H7 (cell line): ENCODE data around the gene ZNF683. TPM values are rescaled to one million over a fixed set of nuclear protein-coding genes. Genes with fewer than 3 reads are reported as not detected.
A peak's percentile ranks its signal among the peaks of the same experiment; 100 is the strongest.

Source experiments
- DNase-seq: peaks from one replicate; pipeline ENCODE4 v3.0.0; 2012
- H3K27me3 ChIP-seq: 2 replicates; pipeline ENCODE4 v1.6.0; 2011; ENCODE audit warnings: mild to moderate bottlenecking, low read length; ENCODE audit not compliant: control insufficient read depth, insufficient read depth
- H3K36me3 ChIP-seq: replicated peaks from 2 replicates; pipeline ENCODE4 v1.5.1; 2011; ENCODE audit warnings: low read length; ENCODE audit not compliant: control insufficient read depth, insufficient read depth
- H3K4me3 ChIP-seq: 2 replicates; pipeline ENCODE4 v1.5.1; 2011; ENCODE audit warnings: low read depth, mild to moderate bottlenecking, control low read depth, low read length, moderate library complexity; ENCODE audit not compliant: insufficient read depth
- total RNA-seq: library from RNA; depleted of rRNA; stranded (reverse); fragments of >200 nt; shearing (Covaris generic); gene quantifications from 2 replicates; pipeline ENCODE4 v1.2.3, GENCODE V29; 2014

ZNF683 gene
- total RNA-seq, 1 experiment from 2014 or later, result not detected

DNA sequence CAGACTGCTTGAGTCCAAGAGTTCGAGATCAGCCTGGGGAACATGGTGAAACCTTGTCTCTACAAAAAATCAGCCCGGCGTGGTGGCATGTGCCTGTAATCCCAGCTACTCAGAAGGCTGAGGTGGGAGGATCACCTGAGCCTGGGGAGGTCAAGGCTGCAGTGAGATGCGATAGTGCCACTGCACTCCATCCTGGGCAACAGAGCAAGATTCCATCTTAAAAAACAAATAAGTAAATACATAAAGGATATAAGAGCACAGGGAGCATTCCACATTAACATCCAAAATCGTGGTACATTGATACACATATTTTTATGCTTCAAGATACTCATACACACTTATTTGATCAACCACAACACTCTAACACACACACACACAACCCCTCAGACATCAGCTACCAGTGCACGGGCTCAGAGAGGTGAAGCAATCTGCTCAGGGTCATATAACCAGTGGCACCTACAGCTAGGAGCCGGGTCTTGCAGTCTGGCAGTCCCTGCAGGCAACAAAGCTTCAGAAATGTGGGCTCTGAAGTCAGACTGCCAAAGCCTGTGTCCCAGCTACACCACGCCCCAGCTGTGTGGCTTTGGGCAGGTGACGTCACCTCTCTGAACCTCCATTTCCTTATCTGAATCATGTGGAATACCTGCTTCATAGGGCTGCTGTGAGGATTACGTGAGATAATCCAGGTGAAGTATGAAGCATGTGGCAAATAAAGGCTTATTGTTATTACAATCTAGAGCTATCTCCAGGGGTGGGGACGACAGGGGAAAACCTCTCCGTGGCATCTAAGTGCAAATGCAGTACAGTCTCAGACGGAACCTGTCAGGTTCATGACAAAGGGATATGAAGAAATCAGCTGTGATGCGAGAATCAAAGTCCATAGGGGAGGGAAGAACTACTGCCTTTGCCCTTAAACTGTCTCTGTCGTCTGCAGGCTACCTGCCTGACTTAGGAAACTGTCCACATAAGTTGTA is 13.9 kb downstream of the ZNF683 start:
- Histone ChIP-seq H3K4me3 (no peak overlapping the region), H3K36me3 (no peaks in the 10 kb centered on the region), H3K27me3 (peaks cover 16% of the 10 kb centered on the region)
- DNase-seq, result peak; percentile 74

DNA sequence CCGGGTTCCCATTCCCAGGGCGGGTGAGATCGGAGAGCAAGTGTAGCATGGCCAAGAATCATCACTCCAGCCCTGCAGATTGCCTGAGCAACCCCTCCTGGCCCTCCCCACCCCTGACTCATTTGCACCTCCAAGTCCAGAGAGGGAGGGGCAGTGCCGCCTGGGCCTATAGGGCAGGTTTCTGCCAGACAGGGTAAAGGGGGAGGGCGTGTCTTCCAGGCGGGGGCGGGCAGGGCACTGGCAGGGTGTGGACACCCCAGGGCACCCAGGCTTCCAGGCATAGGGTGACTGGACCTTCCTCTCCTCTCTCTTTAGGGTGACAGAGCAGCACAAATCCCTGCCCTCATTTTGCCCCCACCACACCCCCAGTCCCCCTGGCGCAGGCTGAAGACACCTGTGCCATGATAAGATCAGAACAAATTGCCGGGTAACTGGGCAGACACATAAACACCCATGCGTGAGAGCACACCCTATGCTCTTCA is 15.4 kb downstream of the ZNF683 start:
- Histone ChIP-seq H3K27me3 (peaks cover 16% of the 10 kb centered on the region), H3K4me3 (no peak overlapping the region), H3K36me3 (no peaks in the 10 kb centered on the region)
- DNase-seq, result peak; percentile 64

DNA sequence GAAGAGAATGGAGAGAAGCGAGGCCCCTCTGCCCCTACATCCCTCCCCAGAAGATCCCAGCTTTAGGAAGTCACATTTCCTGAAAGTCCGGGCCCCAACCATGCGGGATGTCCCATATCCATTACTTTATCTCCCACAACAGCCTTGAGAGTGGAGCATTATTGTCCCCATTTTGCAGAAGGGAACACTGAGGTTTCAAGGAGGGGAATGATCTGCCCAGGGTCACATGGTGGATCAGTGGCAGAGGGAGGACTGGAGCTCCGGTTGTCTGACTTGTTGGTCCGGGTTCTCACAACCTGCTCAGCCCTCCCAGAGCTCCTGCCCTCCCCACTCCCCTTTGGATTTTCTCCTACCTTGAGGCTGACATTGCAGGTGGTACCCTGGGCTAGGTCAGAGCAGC is 16.4 kb downstream of the ZNF683 start:
- no peaks in the 10 kb centered on the region for H3K36me3 ChIP-seq
- H3K4me3 ChIP-seq, result no peak overlapping the region
- DNase-seq, result no peak

DNA sequence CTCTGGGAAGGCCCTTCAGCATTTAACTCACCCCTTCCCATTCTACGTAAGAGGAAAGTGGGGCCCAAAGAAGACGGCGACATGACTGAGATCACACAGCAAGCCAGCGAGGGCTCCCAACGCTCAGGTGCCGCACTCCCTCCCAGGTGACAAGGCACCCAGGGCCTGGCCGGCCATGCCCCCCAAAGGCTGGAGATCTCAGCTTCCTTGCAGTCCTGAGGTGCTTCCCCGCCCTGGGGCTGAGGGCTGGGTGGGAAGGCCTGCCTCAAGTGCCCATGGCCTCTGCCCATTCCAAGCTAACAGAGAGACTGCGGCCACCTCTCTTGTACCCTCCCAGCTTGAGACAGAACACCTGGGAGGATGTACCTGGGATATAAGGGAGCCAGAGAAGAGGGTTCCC is 17.6 kb downstream of the ZNF683 start:
- peaks cover 5% of the 10 kb centered on the region for H3K27me3 ChIP-seq

More for the DNA sequence above, 16.4 kb downstream of the ZNF683 start:
- peaks cover 16% of the 10 kb centered on the region for H3K27me3 ChIP-seq

DNA sequence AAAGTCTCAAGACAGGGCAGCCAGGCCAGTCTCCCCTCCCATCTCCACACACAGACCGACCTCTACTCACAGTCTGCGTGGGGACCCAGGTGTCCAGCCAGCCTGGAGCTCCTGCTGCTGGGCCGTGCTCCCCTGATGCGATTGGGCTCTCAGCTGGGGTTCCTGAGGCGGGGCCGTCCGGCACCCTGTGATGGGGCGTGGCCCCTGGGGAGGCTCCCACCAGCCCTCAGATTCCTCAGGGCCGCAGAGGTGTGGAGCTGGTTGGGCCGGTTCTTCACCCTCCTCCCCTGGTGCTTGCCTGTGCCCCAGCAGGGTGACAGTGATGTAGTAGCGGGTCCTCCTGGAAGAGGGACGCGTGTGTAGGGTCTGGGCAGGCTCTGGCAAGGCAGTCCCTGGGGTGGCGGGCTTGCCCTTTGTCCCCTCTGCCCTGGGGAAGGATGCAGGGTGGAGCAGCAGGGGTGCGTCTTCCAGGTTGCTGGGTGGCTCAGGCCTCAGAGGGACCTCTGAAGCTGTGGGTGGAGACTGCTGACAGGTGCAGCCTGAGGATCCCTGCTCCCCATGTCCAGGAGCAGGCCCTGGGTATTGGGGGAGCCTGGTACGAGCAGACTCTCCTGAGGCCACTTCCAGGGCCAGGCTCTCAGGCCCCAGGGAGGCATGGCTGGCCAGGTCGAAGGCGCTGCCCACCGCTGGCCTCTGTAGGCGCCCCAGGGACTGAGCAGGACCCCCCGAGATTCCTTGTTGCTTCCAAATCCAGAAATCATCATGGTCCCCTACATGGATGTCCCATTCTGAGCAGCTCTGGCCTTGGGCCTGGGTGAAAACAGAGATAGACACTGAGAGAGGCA is 18.4 kb downstream of the ZNF683 start, which contains the start of gene CRYBG2:
CRYBG2 (minus strand) TSS at position 155 of the 845 bp plus-strand sequence. CDS start 7,473 bp downstream, outside the sequence.
- DNase-seq, result peak; percentile 49

More for the DNA sequence above, 17.6 kb downstream of the ZNF683 start:
- no peaks in the 10 kb centered on the region for H3K36me3 ChIP-seq
- peak; percentile 38 for DNase-seq
- H3K4me3 ChIP-seq, result no peak overlapping the region

DNA sequence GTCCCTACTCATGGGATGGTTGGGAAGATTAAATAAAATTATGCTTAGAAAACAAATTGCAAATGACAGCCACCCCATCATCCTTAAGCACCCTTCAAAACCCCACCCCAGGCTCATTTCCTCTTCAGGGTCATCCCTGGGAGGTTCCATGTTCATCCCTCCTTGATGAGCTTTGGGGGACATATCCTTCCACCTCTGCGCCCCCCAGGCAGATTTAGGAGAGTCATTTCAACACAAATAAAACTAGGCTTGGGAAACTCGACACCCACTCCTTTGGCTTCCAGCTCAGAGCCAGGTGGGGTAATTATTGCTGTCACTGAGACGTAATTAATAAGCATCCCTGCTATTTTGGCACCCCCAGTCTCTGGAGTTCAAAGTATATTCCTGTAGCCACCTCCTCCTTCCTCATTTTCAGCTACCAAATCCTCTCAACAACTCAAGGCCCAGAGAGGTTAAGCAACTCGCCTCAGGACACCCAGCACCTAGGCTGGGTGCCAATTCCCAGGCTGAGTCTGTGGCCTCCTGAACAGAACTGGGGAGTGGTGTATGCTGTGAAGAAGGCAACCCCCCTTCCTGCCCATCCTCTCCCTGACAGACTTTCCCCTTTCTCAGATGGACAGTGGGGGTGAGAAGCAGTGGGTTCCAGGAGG is 19.2 kb downstream of the ZNF683 start:
- H3K4me3 ChIP-seq, result no peak overlapping the region
- H3K36me3 ChIP-seq, result no peaks in the 10 kb centered on the region
- peak; percentile 11 for DNase-seq
- H3K27me3 ChIP-seq, result no peaks in the 10 kb centered on the region

More for the DNA sequence above, 18.4 kb downstream of the ZNF683 start, which contains the start of gene CRYBG2:
- no peak within 1 kb of the TSS for H3K4me3 ChIP-seq
- H3K36me3 ChIP-seq, result no peaks in the 10 kb centered on the region
- peaks cover 2% of the 10 kb centered on the region; the same call in 1 of the 2 replicates for H3K27me3 ChIP-seq

DNA sequence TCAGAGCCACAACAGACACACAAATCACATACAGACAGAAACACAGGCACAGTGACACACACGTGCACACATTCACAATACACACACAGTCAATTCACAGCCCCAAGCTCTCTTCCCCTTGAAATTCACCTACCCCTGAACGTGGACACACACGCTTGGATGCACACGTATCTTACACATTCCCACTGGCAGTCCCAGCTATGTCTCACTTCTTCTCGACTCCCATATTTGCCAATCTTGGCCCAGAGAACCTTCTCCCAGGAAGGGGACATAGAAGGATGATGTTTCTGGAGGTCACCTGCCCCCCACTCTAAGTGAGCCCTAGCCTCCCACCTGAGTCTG is 20.2 kb downstream of the ZNF683 start:
- Histone ChIP-seq H3K36me3 (no peaks in the 10 kb centered on the region), H3K4me3 (no peak overlapping the region), H3K27me3 (no peaks in the 10 kb centered on the region)
- no peak for DNase-seq

DNA sequence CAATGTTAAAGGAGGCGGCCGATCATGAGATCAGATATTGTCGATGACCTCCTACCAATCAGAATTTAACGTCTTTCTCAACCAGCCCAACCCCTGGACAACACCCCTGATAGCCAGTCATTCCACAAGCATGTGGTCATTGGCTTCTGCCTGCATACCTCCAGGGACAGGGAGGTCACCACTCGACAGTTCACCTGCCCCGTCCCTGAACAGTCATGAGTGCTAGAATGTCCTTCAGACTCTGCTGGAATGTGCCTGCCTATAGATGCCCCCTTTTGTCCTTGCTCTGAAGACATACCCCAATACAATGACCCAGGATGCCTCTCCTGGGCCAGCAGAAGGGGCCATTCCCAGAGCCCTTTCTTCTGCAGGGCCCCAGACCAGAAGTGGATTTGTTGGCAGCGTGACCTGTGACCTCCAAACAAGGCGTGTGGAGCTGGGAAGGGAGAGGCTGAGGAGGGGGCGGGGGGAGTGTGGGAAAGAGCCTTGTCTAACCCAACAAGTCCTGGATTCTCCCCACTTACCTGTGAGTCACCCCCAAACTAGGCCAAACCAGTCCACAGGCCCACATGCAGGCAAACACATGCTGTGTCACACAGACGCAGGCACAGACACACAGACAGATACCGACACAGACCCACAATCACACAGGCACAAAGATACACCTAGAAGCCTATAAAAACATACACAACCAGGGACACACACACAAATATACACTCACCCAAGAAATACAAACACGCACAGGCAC is 20.8 kb downstream of the ZNF683 start:
- H3K27me3 ChIP-seq, result no peaks in the 10 kb centered on the region
- peak; percentile 16 for DNase-seq
- H3K4me3 ChIP-seq, result no peak overlapping the region
- no peaks in the 10 kb centered on the region for H3K36me3 ChIP-seq

DNA sequence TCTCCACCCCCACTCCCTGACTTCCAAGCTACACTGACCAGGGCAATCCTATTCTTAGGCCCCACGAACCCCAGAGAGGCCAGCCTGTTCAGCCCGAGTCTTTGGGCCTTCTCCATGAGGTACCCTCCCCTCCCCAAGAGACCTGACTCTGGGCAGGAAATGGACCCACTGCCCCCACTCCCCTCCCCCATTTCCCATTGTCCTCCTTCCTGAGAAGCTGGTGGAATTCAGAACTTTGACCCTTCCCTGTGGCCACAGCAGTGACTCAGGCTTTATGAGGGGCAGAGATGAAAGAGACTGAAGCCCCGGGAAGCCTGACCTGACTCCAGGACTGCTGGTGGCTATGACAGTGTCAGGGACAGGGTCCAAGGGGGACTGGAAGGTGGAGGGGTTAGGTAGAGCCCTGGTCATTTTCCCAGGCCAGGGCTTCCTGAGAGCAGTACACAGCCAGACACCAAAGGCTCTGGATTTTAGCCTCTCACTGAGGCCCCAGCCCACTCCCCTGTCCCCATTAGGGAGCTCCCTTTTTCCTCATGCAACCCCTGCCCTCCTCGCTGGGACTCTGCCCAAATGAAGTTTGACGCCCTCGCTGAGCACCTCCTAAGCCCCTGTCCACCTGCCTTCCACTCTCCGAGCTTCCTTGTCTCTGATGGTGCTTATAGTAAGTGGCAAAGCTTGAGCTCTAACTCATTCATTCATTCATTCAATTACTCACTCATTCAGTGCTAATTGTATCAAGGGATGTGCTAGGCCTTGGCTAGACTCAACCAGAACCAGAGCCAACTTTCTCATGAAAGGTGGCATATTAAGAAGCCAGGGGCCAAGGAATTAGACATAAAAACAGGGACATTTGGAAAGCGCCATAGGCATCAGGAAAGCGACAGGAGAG is 21.6 kb downstream of the ZNF683 start:
- H3K4me3 ChIP-seq, result no peak overlapping the region
- H3K36me3 ChIP-seq, result no peaks in the 10 kb centered on the region
- DNase-seq, result peak; percentile 45
- no peaks in the 10 kb centered on the region for H3K27me3 ChIP-seq

DNA sequence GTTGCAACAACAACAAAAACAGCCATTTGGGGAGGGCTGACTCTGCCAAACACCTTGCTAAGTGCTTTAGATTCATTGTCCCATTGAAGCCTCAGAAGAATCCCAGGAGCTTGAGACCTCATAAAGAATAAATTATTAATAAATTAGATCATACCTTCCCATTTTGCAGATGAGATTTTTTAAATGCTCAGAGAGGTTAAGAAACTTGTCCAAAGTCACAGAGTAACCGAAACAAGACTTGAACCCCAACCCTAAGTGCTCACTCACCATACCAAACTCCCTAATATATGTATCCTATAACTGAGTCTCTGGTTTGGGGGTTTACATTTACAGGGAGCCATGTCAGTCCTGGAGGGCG is 22.2 kb downstream of the ZNF683 start:
- Histone ChIP-seq H3K36me3 (no peaks in the 10 kb centered on the region), H3K27me3 (no peaks in the 10 kb centered on the region), H3K4me3 (no peak overlapping the region)
- DNase-seq, result no peak

DNA sequence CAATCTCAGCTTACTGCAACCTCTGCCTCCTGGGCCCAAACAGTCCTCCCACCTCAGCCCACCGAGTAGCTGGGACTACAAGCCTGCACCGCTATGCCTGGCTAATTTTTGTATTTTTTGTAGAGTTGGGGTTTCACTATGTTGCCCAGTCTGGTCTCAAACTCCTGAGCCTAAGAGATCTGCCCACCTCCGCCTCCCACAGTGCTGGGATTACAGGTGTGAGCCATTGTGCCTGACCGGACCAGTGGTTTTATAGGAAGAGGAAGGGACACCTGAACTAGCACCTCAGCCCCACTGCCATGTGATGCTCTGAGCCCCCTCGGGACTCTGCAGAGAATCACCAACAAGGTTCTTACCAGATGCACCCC is 22.7 kb downstream of the ZNF683 start:
- H3K27me3 ChIP-seq, result no peaks in the 10 kb centered on the region
- DNase-seq, result no peak
- H3K4me3 ChIP-seq, result no peak overlapping the region
- no peaks in the 10 kb centered on the region for H3K36me3 ChIP-seq

DNA sequence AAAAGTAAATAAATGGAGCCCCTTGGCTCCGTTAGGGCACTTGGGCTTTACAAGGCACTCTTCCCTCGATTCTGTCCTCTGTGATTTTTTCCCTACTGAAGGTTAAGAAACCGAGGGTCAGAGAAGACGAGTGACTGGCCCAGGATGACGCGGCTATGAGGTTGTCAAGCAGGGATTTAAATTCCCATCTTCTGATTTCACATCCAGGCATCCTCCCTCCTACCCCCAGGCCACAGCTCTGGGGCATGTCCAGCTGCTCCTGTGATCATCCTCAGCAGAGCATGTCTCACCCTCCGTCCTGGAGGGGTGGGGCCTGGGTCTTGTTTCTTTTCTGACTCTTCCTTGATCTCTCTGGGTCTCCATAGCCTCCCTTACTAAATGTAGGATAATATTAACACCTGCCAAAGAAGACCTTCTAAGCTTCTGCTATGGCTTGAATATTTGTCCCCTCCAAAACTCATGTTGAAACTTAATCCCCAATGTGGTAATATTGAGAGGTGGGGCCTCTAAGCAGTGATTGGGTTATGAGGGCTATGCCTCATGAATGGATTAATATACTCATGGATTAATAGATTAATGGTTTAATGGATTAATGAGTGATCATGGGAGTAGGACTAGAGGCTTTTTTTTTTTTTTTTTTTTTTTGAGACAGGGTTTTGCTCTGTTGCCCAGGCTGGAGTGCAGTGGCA is 23.2 kb downstream of the ZNF683 start:
- DNase-seq, result no peak
- no peaks in the 10 kb centered on the region for H3K27me3 ChIP-seq
- H3K4me3 ChIP-seq, result no peak overlapping the region
- no peaks in the 10 kb centered on the region for H3K36me3 ChIP-seq
